RWPE1 (cell line): ENCODE results near the gene ESR2.

Experiments used
- CTCF ChIA-PET: fragments of 350-600 bp; sonication (Branson Sonifier 250); formaldehyde crosslinking; extraction: SDS; loops from one replicate; lab custom pipeline; 2021; lab: Yijun Ruan, JAX
- POLR2A ChIA-PET: fragments of 400-600 bp; formaldehyde crosslinking; extraction: SDS; loops from one replicate; lab custom pipeline; 2020; ENCODE audit warnings: antibody characterized with exemption; ENCODE audit not compliant: low non-redundant PET; lab: Yijun Ruan, JAX
- DNase-seq: peaks from one replicate; pipeline ENCODE4 v3.0.0; 2012; ENCODE audit warnings: low spot score
- H3K27ac ChIP-seq: fragments of 450-650 bp; 2 replicates; pipeline ENCODE4 v1.5.1; 2017
- TF ChIP-seq, protein P1 (sequence below): fragments of 450-650 bp; conservative IDR thresholded peaks from 2 replicates; pipeline ENCODE4 v1.5.1; 2017; ENCODE audit warnings: low read depth, mild to moderate bottlenecking

ESR2 gene

DNA sequence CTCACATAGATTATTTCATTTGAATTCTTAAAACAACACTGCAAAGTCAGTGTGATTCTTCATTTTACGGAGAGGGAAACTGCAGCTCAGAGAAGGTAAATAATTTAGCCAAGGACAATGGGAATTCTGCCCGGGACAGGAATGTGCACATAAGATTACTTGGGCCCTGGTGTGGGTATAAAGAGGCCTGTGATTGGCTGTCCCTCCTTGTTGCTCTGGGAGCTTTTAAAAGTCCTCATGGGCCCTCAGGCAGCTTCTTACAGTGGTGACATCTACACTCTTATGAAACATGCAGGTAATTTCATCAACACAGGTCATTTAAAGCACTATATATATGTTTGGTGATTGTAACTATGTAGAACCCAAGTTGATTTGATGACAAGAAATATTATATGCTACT, 100.3 kb downstream of the ESR2 start:
- ChIA-PET POLR2A (no interaction called here), CTCF (interaction anchor here (0.7 to 0.8 kb wide), 3 partner anchors 22 to 1892 kb away, joined by 3 to 8 read pairs (median 4); no protein-coding TSS in a partner anchor)
- TF ChIP-seq, protein P1, sequence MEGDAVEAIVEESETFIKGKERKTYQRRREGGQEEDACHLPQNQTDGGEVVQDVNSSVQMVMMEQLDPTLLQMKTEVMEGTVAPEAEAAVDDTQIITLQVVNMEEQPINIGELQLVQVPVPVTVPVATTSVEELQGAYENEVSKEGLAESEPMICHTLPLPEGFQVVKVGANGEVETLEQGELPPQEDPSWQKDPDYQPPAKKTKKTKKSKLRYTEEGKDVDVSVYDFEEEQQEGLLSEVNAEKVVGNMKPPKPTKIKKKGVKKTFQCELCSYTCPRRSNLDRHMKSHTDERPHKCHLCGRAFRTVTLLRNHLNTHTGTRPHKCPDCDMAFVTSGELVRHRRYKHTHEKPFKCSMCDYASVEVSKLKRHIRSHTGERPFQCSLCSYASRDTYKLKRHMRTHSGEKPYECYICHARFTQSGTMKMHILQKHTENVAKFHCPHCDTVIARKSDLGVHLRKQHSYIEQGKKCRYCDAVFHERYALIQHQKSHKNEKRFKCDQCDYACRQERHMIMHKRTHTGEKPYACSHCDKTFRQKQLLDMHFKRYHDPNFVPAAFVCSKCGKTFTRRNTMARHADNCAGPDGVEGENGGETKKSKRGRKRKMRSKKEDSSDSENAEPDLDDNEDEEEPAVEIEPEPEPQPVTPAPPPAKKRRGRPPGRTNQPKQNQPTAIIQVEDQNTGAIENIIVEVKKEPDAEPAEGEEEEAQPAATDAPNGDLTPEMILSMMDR: no peak
- H3K27ac ChIP-seq: no peak overlapping the region
- DNase-seq: no peak

GRCh38 chr14:64191756-64192155, 102.4 kb downstream of the ESR2 start:
- CTCF ChIA-PET: no interaction called here
- TF ChIP-seq, protein P1: no peak
- no peak overlapping the region for H3K27ac ChIP-seq
- POLR2A ChIA-PET: no interaction called here
- peak; percentile 22 for DNase-seq

DNA sequence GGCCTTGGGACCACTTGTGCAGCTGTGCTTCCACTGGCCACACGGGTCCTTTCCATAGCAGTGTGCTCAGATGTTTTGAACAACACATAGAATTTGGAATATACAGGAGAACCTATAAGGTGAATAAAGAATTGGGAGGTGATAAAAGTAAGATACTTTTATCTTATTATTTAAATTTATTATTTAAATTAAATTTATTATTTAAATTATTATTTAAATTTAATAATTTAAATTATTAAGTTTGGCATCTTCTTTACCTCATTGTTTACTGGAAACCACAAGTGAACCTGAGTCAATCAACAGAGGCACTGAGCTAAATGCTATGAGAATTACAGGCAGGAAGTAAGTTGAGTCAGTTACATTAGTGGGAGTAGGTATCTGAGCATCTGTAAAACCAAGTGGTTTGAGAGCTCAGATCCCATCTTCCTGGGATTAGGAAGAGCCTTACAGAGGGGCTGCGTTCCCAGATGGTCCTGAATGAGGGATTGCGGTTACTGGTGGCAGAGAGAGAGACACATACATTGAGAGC, 103.1 kb downstream of the ESR2 start:
- no peak overlapping the region for H3K27ac ChIP-seq
- ChIA-PET POLR2A (interaction anchor here (0.6 kb wide), 1 partner anchor 305 kb away, joined by 3 read pairs; no protein-coding TSS in a partner anchor), CTCF (no interaction called here)
- TF ChIP-seq, protein P1: no peak
- no peak for DNase-seq

DNA sequence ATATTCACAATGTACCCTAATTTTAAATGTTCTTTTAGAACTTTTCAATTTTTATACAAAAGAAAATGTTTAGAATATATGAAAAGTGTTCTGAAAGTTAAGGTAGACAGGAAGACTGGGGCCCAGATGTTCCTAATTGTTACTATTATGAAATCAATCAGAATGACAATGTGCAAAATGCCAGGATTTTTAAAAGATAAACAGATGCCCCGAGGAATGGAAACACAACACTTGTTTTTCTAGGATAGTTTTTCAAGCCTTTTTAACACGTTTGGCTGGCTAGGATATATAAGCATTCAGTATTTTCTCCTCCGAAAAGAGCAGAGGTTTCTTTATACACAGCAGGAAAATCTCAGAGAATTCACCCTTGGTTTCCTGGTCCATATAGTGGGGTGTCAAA, 106.8 kb downstream of the ESR2 start:
- TF ChIP-seq, protein P1: no peak
- ChIA-PET POLR2A (no interaction called here), CTCF (interaction anchor here (0.6 to 1.0 kb wide), 2 partner anchors 13 to 585 kb away, joined by 3 to 4 read pairs; no protein-coding TSS in a partner anchor)
- DNase-seq: no peak
- no peak overlapping the region for H3K27ac ChIP-seq

DNA sequence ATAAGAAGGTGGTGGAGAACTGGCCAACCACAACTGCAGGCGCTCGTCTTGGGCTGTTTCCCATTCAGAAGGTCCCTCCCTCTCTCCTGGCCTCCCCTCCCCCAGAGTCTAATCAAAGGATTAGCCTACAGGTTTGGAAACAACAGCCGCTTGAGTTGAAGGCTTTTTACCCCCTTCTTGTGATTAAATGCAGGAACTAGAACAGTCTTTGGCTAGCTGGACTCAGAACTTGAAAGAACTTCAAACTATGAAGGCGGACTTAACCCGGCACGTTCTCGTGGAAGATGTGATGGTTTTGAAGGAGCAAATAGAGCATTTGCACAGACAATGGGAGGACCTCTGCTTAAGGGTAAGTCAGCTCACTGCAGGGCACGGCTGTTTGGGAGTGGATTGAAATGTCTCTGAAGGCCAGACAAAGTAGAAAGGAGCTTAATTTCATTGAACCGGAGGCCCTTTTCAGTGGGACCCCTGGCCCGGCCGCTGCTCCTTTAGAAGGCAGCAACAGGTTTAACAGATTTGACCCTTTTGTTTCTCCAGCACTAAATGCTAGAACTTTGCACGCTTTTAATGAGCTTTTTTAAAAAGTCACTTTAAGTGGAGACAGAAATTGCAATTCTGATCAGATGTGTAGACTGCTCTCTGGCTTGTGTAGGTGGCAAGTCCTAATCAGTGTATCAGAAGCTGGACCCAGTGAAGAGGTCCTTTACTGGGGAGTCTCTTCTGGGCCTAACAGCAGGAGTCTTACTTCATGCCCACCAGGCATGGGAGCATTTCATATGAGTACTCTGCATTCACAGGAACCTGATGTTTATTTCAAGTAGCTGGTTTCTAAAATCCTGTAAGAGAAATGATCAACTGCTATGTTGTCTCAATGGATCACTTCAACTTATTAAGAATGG, 107.7 kb downstream of the ESR2 start:
- CTCF ChIA-PET: interaction anchor here (1.0 kb wide), 1 partner anchor 12 kb away, joined by 3 read pairs; no protein-coding TSS in a partner anchor
- POLR2A ChIA-PET: no interaction called here
- H3K27ac ChIP-seq: no peak overlapping the region
- no peak for DNase-seq
- TF ChIP-seq, protein P1: no peak

GRCh38 chr14:64185184-64185583, 109.0 kb downstream of the ESR2 start:
- no peak for DNase-seq
- ChIA-PET CTCF (interaction anchor here (0.6 kb wide), 1 partner anchor 147 kb away, joined by 3 read pairs; no protein-coding TSS in a partner anchor), POLR2A (no interaction called here)
- H3K27ac ChIP-seq: no peak overlapping the region
- TF ChIP-seq, protein P1: no peak
